ENCODE data around the gene IL25.
A peak's percentile ranks its signal among the peaks of the same experiment; 100 is the strongest.

The IL25 gene

GRCh38 chr14:23360496-23360895 lies 12.1 kb upstream of the IL25 start:
- Histone ChIP-seq H3K4me3 (ENCODE audit: low read depth in 1 of 2, low read length in 2 of 2) (no peak overlapping the region), H3K27ac (ENCODE audit: low read length) (no peak overlapping the region), H3K27me3 (ENCODE audit: insufficient read depth, low read length, poor library complexity) (peaks cover 24% of the 10 kb centered on the region), H2AFZ (ENCODE audit: low read depth, low read length) (no peak overlapping the region), H3K9me3 (ENCODE audit: insufficient read depth, low read length, severe bottlenecking) (no peaks in the 10 kb centered on the region), H3K79me2 (ENCODE audit: insufficient read depth, low read length) (no peaks in the 10 kb centered on the region), H3K4me2 (ENCODE audit: insufficient read depth, low read length) (no peak overlapping the region), H3K36me3 (ENCODE audit: insufficient read depth, low read length) (no peaks in the 10 kb centered on the region), H3K4me1 (ENCODE audit: insufficient read depth, low read length) (no peaks in the 10 kb centered on the region), H3K9ac (ENCODE audit: low read depth, low read length) (no peak overlapping the region), H4K20me1 (ENCODE audit: insufficient read depth, low read length) (0 out of 2 replicates have a peak, but pooled peaks cover 3% of the 10 kb centered on the region)
- no peak for DNase-seq
- TF ChIP-seq, protein P1, sequence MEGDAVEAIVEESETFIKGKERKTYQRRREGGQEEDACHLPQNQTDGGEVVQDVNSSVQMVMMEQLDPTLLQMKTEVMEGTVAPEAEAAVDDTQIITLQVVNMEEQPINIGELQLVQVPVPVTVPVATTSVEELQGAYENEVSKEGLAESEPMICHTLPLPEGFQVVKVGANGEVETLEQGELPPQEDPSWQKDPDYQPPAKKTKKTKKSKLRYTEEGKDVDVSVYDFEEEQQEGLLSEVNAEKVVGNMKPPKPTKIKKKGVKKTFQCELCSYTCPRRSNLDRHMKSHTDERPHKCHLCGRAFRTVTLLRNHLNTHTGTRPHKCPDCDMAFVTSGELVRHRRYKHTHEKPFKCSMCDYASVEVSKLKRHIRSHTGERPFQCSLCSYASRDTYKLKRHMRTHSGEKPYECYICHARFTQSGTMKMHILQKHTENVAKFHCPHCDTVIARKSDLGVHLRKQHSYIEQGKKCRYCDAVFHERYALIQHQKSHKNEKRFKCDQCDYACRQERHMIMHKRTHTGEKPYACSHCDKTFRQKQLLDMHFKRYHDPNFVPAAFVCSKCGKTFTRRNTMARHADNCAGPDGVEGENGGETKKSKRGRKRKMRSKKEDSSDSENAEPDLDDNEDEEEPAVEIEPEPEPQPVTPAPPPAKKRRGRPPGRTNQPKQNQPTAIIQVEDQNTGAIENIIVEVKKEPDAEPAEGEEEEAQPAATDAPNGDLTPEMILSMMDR (IDR thresholded peaks at IDR 0.05; ENCODE audit: borderline replicate concordance, extremely low read depth, low read length, poor library complexity, severe bottlenecking) = peak; percentile 3
- TF ChIP-seq EZH2 (IDR thresholded peaks at IDR 0.05; ENCODE audit: borderline replicate concordance, low read depth, low read length, severe bottlenecking) = no peak
- no peak for ATAC-seq (ENCODE audit: insufficient read depth, low read depth)

- Histone ChIP-seq H3K4me3 (ENCODE audit: low read depth in 1 of 2, low read length in 2 of 2) (no peak overlapping the region), H3K36me3 (ENCODE audit: insufficient read depth, low read length) (no peaks in the 10 kb centered on the region), H3K27me3 (ENCODE audit: insufficient read depth, low read length, poor library complexity) (peaks cover 19% of the 10 kb centered on the region), H3K9me3 (ENCODE audit: insufficient read depth, low read length, severe bottlenecking) (no peaks in the 10 kb centered on the region), H3K79me2 (ENCODE audit: insufficient read depth, low read length) (no peaks in the 10 kb centered on the region), H4K20me1 (ENCODE audit: insufficient read depth, low read length) (0 out of 2 replicates have a peak, but pooled peaks cover 3% of the 10 kb centered on the region), H3K27ac (ENCODE audit: low read length) (no peak overlapping the region), H3K9ac (ENCODE audit: low read depth, low read length) (no peak overlapping the region), H3K4me1 (ENCODE audit: insufficient read depth, low read length) (no peaks in the 10 kb centered on the region), H2AFZ (ENCODE audit: low read depth, low read length) (no peak overlapping the region), H3K4me2 (ENCODE audit: insufficient read depth, low read length) (no peak overlapping the region)
- TF ChIP-seq, protein P1 (IDR thresholded peaks at IDR 0.05; ENCODE audit: borderline replicate concordance, extremely low read depth, low read length, poor library complexity, severe bottlenecking) = no peak
- TF ChIP-seq EZH2 (IDR thresholded peaks at IDR 0.05; ENCODE audit: borderline replicate concordance, low read depth, low read length, severe bottlenecking) = no peak
- DNase-seq (no peak), ATAC-seq (ENCODE audit: insufficient read depth, low read depth) (no peak)
Observed at GRCh38 chr14:23361320-23361719, 11.3 kb upstream of the IL25 start.

DNA sequence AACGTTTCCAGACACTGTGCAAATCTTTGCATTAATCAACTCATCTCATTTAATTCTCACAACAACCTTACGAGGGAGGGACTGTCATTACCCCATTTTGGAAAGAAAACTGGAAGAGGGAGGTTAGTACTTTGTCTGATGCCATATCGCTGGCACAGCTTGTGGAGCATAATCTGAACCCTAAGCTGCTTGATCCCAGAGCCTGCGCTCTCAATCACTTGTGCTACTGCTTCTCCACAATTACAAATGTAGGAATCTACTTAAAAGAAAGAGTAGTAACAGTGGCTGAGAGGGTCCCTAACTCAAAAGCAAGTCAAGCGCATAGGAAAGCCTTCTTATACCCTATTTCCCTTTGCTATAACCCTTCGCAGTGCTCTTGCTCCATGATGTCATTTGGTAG lies 10.8 kb upstream of the IL25 start:
- no peak overlapping the region for H2AFZ ChIP-seq (ENCODE audit: low read depth, low read length)
- 0 out of 2 replicates have a peak, but pooled peaks cover 3% of the 10 kb centered on the region for H4K20me1 ChIP-seq (ENCODE audit: insufficient read depth, low read length)
- DNase-seq (no peak), ATAC-seq (ENCODE audit: insufficient read depth, low read depth) (no peak)
- peaks cover 18% of the 10 kb centered on the region for H3K27me3 ChIP-seq (ENCODE audit: insufficient read depth, low read length, poor library complexity)
- no peak overlapping the region for H3K4me2 ChIP-seq (ENCODE audit: insufficient read depth, low read length)
- H3K9ac ChIP-seq (ENCODE audit: low read depth, low read length) = no peak overlapping the region
- no peaks in the 10 kb centered on the region for H3K79me2 ChIP-seq (ENCODE audit: insufficient read depth, low read length)
- no peak overlapping the region for H3K4me3 ChIP-seq (ENCODE audit: low read depth in 1 of 2, low read length in 2 of 2)
- no peak for TF ChIP-seq EZH2 (IDR thresholded peaks at IDR 0.05; ENCODE audit: borderline replicate concordance, low read depth, low read length, severe bottlenecking)
- TF ChIP-seq, protein P1 (IDR thresholded peaks at IDR 0.05; ENCODE audit: borderline replicate concordance, extremely low read depth, low read length, poor library complexity, severe bottlenecking) = no peak
- H3K4me1 ChIP-seq (ENCODE audit: insufficient read depth, low read length) = no peaks in the 10 kb centered on the region
- no peaks in the 10 kb centered on the region for H3K9me3 ChIP-seq (ENCODE audit: insufficient read depth, low read length, severe bottlenecking)
- no peak overlapping the region for H3K27ac ChIP-seq (ENCODE audit: low read length)
- H3K36me3 ChIP-seq (ENCODE audit: insufficient read depth, low read length) = no peaks in the 10 kb centered on the region

DNA sequence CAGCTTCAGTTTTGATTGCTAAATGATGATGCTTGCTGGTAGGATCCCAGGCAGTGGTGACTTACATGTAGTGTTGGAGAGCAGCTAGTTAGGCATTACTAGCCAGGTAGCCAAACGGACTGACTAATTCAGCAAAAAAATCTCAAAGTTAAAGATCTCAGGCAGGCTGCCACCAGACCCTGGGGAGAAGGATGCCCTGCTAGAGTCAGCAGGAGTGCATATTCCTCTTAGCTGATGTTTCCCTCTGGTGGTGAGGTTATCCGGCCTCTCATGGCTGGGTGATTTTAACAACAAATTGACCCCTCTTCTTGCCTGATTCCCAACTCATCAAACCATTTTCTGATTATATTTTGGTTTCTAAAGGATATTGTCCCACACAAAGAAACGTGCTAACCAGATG lies 10.4 kb upstream of the IL25 start:
- no peak overlapping the region for H3K4me2 ChIP-seq (ENCODE audit: insufficient read depth, low read length)
- no peaks in the 10 kb centered on the region for H3K79me2 ChIP-seq (ENCODE audit: insufficient read depth, low read length)
- ATAC-seq (ENCODE audit: insufficient read depth, low read depth) = no peak
- H2AFZ ChIP-seq (ENCODE audit: low read depth, low read length) = no peak overlapping the region
- no peak for DNase-seq
- no peaks in the 10 kb centered on the region for H3K4me1 ChIP-seq (ENCODE audit: insufficient read depth, low read length)
- H3K4me3 ChIP-seq (ENCODE audit: low read depth in 1 of 2, low read length in 2 of 2) = no peak overlapping the region
- no peaks in the 10 kb centered on the region for H3K36me3 ChIP-seq (ENCODE audit: insufficient read depth, low read length)
- TF ChIP-seq EZH2 (IDR thresholded peaks at IDR 0.05; ENCODE audit: borderline replicate concordance, low read depth, low read length, severe bottlenecking) = no peak
- no peak overlapping the region for H3K9ac ChIP-seq (ENCODE audit: low read depth, low read length)
- peaks cover 16% of the 10 kb centered on the region for H3K27me3 ChIP-seq (ENCODE audit: insufficient read depth, low read length, poor library complexity)
- H4K20me1 ChIP-seq (ENCODE audit: insufficient read depth, low read length) = 0 out of 2 replicates have a peak, but pooled peaks cover 3% of the 10 kb centered on the region
- H3K9me3 ChIP-seq (ENCODE audit: insufficient read depth, low read length, severe bottlenecking) = no peaks in the 10 kb centered on the region
- H3K27ac ChIP-seq (ENCODE audit: low read length) = no peak overlapping the region
